GM18508 (cell line): ENCODE results near the gene CLEC16A.
"Not testable (repeated sequence)": the region's sequence is repeated elsewhere in the genome, so short reads cannot be mapped to it uniquely, and the experiment has no call there.

Source experiments
- ATAC-seq: cut with Tn5 transposase; IDR thresholded peaks from one replicate; pipeline ENCODE4 v1.9.1; 2021; ENCODE audit warnings: moderate number of reproducible peaks; ENCODE audit not compliant: insufficient read depth, unreplicated experiment

CLEC16A gene

DNA sequence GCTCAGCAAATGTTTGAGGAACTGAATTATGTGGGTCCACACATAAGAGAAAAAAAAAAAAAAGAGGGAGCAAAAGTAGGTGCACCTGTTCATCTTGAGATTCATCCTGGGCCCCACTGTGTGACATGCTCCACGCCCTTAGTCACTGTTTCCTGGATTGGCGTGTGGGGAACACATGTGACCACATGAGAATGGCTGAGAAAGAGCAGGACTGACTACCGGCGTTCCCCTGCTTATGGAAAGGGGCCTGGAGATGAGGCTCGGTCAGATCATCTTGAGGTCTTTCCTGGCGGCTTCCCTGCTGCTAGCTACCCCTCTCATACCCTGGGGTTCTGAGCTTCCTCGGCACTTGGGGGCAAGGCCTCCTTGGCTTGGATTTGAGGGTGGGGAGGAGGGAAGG, 6.0 kb upstream of the CLEC16A start:
- no peak for ATAC-seq

GRCh38 chr16:10938796-10939648, 5.3 kb upstream of the CLEC16A start:
- no peak for ATAC-seq

GRCh38 chr16:10939649-10940234, 4.6 kb upstream of the CLEC16A start:
- no peak for ATAC-seq

- ATAC-seq: no peak
Measured at GRCh38 chr16:10940501-10941079, 3.8 kb upstream of the CLEC16A start.

DNA sequence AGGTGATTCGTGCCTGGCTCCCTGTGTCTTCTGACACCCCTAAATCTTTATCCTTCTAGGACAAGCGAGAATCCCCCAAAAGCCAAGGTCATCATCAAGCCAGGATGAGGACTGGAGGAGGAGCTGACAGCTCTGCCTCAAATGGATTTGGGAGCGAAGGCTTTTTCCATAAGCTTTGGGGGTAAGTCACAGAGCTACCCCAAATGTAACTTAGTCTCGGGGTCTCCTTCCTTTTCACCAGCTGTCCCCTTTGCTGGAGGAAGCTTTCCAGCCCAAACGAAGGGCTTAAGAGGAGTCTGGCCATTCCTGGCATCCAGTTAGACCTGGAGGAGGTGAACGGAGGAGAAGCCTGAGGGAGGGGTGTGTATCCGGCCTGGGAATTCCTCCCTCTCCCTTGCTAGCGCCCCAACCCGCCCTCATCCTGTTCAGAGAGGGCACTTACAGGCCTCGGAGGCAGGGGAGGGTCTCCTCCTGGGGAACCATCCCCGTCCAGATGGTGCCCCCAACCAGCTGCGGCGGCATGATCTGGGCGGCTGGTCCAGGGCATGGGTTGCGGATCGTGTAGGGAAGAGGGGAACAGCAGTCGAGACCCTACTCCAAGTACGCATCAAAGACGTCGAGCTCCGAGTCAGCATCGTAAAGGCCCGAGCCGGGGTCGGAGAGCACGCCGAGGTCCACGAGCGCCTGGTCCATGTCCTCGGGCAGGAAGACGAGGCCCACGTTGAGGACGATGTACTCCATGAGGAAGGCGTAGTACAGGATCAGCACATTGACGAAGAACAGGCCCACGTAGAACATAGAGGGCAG, 3.0 kb upstream of the CLEC16A start:
- no peak for ATAC-seq

DNA sequence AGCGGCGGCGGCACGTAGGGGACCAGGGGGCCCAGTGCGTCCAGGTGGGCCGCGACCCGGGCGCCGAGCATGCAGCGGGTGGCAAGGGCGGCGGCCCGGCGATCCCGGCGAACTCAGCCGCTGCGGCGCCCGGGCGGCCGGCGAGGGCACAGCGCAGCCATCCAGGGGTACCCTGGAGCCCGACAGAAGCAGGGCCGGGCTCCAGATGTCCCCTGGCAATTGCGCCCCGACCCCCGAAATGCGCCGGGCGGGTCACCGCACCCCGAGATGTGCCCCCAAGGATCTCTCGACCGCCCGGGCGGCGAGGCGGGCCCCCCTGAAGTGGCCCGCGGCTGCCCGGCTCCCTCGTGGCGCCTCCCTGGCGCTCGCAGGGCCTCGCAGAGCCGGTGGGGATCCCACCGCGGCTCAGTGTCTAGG, 2.4 kb upstream of the CLEC16A start:
- ATAC-seq: not testable (repeated sequence)

DNA sequence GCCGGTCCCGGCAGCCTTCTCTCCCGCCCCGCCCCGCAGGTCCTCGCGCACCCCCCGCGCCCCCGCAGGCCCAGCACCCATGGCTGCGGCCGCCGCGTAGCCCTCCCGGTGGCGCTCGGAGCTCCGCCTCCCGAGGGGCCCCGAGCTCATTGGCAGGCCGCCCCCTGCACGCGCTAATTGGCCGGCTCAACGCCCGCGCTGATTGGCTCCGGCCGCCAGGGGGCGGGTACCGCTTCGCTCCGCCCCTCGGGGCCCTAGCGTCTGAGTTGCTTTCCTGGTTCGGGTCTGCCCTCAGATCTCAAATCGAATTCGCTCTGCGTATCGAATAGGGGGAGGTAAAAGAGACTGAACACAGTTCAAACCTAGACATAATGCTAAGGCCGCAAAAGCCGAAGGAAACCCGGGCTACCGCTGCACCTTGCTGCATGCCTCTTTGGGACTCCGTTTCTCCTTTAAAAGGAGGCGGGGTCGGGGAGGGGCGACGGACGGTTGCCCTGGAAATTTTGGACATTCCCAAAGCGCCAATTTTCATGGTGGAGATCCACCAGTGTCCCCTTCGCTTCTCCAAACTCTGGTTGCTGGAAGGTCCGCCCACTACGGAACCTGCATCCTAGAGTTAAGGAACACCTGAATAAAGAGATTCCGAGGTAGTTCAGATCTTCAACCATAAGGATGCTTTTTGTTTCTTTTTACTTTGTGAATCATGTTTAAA, 1.9 kb upstream of the CLEC16A start, which contains the start of gene DEXI:
Gene DEXI, minus strand, starts transcription at position 117 of the 712 bp plus-strand sequence. CDS start 463 bp downstream, outside the sequence.
- no peak for ATAC-seq

DNA sequence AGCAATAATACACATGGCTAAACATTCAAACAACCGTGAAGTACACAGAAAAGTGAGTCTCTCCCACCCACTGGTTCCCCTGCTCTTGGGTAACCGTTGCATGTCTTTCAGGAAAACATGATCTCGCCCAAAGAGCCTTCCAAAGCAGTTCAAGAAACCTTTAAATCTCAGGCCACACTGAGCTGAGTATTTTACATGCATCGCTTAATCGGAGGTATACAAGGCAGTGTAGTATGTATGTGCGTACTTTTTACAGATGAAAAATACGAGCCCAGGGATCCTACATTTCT, 1.4 kb upstream of the CLEC16A start:
- no peak for ATAC-seq

- no peak for ATAC-seq
Measured at GRCh38 chr16:10945065-10945787, 862 bp downstream of the CLEC16A start.

DNA sequence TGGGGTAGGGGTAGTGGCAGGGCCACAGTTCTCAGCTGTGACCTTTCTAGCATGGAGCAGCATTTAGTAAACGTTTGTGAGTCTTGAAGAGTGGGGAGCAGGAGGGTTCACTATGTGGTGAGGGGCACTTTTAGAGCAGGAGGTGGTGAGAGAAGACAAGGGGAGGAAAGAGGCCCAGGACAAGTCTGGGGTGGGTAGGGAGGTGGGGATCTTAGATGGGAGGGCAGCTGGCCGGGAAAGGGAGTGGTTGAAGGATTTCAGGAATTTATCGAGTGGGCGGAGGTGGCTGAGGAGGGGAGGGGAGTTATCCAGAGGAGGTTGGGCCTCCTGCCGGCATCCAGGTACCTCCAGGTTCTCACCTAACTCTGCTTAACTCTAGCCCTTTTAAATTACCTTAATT, 1.9 kb downstream of the CLEC16A start:
- ATAC-seq: no peak

DNA sequence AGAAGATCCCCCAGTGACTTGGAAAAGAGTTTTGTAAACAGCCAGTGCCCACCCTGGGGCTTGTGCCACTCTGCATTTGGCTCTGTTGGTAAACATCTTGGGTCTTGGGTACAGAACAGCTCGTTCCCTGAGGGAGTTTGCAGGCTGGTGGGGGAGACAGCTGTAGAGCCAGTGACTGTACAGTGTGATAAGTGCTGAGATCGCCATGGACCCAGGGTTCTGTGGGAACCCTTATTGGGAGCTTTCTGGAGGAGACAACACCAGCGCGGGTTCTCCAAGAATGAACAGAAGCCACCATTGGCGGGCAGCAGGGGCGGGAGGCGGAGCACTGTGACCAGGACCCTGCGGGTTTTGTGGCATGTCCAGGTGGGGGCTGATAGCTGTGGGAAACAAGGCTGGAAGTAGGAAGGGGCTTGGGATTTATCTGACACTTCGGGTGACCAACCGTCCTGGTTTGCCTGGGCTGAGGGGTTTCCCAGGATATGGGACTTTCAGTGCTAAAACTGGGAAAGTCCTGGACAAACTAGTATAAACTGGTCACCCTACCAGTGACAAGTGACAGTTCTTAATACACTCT, 2.9 kb downstream of the CLEC16A start:
- ATAC-seq: no peak

DNA sequence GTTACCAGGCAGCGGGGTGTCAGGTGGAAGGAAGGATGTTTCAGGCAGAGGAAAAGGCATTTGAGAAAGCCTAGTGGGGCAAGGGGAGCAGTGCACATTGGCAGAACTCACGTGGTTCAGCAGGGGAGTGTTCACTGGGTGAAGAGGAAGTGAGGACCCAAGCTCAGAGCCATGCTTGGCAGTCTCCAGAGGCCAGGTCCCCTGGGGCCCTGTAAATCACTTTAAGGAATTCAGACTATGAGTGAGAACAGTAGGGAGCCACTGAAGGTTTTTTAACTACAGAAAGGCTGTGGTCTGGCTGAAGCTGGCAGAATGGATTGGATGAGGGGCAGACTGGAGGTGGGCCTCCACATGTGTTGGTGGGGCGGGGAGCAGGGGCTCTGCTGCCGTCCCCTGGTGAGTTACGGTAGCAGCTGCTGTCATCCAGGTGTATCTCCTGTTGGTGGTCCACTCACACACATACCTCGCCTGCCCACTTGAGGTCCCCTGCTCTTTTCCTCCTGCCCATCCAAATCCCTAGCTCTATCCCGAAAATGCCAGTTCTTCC, 5.1 kb downstream of the CLEC16A start:
- peak; percentile 55 for ATAC-seq

DNA sequence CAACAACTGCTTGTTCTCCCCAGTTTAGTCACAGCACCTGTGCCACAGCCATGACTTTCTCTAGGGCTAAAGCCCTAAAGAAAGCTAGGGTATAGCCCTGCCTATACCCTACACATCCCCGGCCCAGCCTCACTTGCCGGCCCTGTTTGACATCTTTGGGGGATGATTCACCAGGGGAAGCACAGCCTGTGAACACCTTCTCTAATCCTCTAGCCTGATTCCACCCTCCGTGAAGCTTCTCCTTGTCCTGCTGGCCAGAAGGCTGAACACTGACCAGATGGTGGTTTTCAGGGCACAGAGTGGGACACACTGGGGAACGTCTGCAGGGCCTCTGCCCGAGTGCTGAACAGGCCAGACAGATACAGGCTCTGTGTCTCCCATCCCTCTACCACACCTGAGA, 6.0 kb downstream of the CLEC16A start:
- no peak for ATAC-seq

DNA sequence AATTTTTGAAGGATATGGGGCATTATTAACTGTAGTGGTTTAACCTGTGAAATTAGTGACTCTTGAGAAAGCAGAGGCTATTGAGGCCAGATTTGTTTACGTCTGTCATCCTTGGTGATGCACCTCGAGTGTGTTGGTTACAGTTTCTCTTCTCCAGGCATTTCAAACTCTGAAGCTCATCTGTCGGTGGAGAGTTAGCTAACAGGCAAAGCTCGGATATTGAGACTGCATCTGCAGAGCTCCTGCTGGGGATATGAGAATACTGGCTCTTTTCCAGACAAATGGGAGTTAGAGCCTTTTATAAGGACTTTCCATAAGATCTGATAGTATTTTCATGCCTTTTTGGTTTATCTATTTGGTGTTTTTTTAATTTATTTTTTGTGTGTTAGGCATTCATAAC, 6.7 kb downstream of the CLEC16A start:
- no peak for ATAC-seq

DNA sequence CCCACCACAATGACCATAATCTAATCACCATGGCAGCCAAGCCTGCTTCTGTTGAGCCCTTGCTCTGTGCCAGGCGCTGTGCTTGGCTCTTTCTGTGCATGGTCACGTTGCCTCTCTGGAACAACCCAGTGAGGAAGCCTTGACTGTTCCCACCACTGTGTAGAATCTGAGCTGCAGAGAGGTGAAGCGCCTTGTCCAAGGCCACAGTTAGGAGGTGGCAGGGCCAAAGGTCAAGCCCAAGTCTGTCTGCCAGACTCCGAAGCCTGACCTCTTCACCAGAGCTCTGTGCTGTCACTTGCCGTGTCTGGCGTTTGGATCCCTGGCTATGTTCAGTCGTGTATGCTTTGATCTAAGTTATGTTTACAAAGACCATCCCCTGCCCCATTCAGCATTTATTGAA, 10.5 kb downstream of the CLEC16A start:
- no peak for ATAC-seq

GRCh38 chr16:10957771-10958482, 13.6 kb downstream of the CLEC16A start:
- ATAC-seq: no peak

DNA sequence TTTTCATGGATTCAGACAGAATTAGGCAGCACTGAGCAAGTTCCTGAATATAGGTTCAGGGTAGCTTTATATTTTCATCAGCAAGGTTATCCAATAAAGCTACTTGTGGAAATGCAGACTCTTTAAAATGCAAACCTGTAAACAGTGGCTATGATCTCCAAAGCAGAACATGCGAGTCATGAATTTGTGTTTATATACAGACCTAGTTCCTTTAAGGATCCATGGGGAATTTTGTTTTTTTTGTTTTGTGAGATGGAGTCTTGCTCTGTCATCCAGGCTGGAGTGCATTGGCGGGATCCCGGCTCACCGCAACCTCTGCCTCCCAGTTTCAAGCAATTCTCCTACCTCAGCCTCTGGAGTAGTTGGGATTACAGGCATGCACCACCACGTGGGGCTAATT, 14.8 kb downstream of the CLEC16A start:
- ATAC-seq: no peak

DNA sequence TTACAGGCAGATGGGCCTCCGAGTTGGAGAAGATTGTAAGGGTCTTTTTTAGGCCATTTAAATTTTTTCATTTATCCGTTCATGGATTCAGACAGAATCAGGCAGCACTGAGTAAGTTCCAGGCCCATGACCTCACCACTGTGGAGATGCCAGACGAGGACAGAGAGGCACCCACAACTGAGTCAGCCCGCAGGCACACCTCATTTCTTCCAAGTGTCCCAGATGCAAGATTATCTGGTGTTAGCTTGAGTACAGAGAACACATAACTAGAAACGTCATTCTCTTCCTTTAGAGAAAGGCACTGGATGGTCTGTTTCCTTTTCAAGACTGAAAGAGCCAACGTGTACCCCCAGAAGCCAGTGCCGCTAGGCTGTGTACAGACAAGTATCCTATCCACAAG, 16.9 kb downstream of the CLEC16A start:
- no peak for ATAC-seq
